GM18519 (cell line): ENCODE results near the gene RGS16.

Source experiments
- ATAC-seq: cut with Tn5 transposase; IDR thresholded peaks from one replicate; pipeline ENCODE4 v1.9.1; 2021; ENCODE audit warnings: mild to moderate bottlenecking, moderate library complexity; ENCODE audit not compliant: unreplicated experiment, low FRiP score

RGS16 gene

DNA sequence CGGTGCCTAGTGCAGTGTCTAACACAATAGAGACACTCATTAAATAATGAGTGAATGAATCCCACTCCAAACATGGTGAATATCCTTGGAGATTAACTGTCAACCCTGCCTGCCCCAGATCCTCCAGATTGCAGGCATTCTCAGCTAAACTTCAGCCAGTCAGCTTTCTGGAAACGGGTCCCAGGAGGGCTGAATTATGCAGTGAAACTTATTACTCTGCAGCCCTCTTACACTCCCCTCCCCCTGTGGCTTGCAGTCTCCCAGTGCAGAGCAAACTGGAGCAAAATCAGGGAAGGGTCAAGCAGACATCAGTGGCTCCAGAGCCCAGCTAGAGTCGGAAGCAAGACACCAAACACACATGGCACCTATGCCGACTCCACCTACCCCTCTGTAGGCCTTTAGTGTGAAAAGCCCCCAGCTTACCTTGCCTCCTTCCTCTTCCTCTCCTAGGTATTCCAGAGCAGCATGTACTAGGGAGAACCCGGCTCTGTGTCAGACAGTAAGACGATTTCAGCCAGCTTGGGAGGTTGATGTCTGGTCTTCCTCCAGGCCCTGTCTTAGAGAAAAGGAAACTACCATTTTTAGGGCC lies 6.5 kb upstream of the RGS16 start:
- ATAC-seq, result no peak

DNA sequence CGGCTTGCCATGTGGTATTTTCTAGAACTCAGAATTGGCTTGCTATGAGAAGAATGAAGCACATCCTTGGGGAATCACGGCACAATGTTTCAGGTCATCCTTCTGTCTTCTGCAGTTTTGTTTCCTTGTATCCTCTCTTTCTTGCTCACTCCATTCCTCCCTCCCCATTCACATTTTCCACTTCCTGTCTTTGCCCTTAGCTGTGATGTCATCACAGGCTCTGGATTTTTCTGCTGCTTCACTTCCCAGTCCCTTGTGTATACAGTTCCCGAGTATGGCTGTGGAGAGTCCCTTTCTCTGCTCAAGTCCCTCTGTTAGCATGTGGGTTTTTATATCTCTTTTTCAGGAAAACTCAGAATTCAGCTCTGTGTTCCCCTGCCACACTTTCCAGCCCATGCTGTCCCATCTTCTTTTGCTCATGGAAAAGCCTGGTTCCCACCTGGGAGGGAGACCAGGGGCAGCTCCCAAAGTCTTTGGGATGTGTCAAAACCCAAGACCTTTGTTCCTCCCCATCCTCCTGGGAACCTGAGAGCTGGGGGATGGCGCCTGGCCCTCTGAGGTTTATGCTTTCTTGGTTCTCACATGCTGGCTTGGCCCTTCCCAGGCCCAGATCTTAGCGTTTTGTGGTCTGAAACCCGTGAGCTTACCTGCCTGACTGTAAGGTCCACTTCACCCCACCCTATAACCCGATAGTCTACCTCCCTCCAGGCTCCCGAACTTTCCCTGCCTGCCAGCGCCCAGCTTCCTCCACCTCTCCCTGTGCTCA lies 4.8 kb upstream of the RGS16 start:
- ATAC-seq, result no peak

GRCh38 chr1:182608236-182608635 lies 4.0 kb upstream of the RGS16 start:
- no peak for ATAC-seq

- no peak for ATAC-seq
Measured at GRCh38 chr1:182607566-182607965, 3.4 kb upstream of the RGS16 start.

GRCh38 chr1:182603646-182604174 lies 479 bp downstream of the RGS16 start:
- ATAC-seq, result no peak

GRCh38 chr1:182602935-182603645 lies 1.1 kb downstream of the RGS16 start:
- no peak for ATAC-seq

GRCh38 chr1:182601913-182602312 lies 2.3 kb downstream of the RGS16 start:
- no peak for ATAC-seq

DNA sequence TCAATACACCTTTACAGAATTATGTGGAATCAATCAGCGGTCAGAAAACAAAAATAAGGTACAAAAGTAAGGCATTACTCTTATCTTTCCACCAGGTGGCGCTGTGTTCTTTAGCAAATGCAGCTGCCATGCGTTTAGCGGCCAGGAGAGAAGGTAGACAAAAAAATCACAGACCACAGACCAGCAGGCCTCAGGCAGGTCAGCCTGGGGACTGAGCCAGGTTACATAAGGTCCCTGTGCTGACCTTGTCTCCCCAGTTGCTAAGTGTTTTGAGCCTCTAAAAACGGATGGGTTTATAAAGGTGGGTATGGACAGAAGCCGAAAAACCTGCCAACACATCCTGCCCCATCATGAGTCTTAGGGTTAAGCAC lies 2.8 kb downstream of the RGS16 start:
- ATAC-seq, result no peak

DNA sequence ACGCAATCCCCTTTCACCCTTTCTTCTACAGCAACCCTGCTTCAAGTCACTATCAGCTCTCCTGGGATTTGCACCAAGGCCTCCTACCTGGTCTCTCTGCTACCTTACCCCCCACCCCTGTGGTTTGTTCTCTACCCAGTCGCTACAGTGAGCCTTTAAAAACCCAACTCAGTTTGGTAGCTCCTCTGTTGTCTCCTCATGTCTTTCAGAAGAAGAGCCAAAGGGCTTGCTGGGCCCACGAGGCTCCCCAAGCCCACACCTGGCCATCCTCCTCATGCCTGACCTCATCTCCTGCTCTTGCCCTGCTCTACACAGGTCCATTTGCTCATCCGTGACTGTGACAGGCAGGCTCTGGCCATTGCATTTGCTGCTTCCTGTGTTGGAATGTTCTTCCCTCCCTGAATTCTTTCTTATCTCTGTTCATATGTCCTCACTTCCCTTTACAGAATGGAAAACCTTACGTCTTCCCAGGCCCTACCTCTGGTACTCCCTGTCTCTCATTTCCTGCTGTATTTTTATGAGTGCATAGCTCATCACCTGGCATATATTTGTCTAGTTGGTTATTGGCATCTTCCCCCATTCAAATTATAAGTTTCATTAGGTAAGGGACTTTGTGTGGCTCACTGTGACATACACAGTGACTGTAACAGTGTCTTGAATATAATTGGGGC lies 3.3 kb downstream of the RGS16 start:
- ATAC-seq, result no peak

GRCh38 chr1:182600036-182600713 lies 4.0 kb downstream of the RGS16 start:
- ATAC-seq, result no peak

DNA sequence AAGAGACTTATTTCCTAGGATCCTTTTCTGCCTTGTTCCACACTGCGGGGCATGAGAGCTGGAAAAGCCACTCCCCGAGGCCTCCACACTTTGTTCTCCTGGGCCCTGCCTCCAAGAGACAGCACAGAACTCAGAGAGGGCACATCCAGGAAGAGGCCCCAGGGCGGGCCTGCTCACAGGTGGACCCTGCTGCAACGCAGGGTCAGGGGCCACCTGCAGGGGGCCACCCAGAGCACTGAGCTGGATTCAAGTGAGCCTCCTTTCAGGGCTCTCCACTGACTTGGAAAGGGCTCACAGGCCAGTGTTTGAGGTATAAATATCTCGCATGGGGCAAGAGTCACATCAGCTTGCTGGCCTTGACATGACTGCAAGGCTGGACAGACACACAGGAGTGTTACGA lies 4.8 kb downstream of the RGS16 start:
- ATAC-seq, result no peak

GRCh38 chr1:182598296-182598695 lies 5.9 kb downstream of the RGS16 start:
- no peak for ATAC-seq

DNA sequence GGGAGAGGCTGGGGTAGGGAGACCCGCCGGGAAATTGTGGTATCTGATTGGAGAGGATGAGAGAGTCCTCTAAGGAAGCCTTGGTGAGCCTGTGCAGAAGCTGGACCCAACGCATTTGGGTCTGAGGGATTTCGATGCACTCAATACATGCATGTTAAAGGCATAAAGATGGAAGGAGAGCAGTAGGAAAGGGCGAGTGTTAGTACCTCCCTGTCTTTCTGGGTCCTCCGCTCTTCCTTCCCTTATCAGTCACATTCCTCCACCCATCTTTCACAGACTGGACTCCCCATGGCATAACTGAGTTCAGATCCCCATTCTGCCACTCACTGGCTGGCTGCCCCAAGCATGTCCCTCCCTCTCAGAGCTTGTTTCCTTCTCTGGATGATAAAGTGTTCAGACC lies 7.3 kb downstream of the RGS16 start:
- no peak for ATAC-seq

DNA sequence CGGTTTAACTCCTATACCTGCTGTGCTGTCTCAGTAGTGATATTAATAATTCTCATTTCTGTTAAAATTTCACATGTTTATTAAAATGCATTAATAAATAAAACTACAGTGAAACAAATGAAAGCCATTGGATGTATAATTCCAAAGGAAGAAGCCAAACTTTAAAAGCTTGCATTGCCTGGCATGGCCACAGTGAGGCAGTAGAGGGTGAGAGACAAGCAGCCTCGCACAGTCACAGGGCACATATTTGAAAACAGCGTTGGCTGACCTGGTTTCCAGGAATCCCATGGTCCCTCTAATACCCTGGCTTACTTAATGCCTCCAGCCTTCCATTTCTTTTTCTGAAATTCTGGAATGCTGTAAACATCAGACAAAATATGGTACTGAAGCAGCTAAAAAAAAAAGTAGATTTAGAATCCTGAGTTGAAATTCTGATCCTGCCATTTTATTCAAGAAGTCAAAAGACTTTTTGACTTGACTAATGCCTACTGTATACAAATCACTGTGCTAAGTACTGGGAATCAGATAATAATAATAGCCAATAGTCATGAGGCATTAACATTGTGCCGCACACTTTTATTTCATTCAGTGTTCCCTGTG lies 8.4 kb downstream of the RGS16 start:
- no peak for ATAC-seq

DNA sequence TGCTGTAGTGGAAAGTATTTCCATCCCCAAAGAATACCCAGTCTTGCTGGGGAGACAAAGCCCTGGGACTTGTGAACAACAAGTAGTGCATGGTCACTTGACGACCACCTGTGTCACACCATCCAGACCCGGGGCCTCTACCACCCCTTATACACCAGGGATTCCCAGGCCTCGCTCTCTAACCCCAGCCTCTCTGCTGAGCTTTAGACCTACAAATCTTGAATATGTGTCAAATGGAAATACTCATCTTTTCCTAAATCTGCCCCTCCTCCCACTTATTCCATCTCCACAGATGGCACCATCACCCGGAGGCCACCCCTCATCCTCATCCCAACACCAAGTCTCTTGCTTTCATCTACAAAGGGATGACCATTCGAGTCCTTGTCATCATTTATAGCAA lies 14.3 kb downstream of the RGS16 start:
- ATAC-seq, result no peak

GRCh38 chr1:182589520-182589919 lies 14.7 kb downstream of the RGS16 start:
- ATAC-seq, result no peak

DNA sequence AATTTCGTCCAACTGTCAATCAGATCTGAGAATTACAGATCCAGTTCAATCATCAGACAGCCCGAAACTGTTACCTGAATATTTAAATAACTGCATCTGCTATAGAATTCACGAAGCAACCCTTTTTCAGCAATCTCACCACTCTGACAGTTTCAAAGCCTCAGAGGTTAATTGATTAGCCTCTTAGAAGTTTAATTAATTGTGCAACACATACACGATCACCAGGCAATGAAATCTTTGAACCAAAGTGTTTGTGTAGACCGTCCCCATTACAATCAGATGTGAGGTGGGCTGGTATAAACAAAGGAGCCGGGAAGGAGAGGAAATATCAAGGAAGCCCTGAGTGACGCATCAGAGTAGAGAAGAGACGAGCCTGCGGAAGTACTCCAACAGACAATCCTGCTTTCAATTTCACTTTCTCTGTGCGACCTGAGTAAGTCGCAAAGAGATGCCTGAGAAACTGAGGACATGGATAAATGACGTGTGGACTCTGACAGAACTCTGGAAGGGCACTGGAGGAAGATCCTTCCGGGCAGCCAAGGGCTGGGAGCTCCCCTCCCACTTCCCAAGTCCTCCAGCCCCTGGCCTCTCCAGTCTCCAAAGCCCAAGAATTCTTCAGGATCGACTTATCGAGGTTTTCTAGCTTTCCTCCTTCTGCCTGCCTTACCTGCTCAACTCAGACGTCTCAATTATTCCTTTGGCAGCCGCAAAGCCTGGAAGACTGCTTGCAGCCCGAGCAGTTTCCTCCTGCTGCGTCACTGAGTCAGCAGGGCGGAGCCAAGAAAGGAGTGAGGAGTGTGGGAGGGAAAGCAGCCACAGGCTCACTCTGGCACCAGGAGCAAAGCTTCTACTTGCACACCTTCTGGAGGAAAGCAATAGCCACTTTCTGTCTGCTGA lies 15.4 kb downstream of the RGS16 start, which contains the start of gene RNASEL:
Gene RNASEL (minus strand): TSS at position 757 of the 897 bp plus-strand sequence. CDS start 2,450 bp downstream, outside the sequence.
- ATAC-seq, result peak; percentile 73

GRCh38 chr1:182587666-182588499 lies 16.3 kb downstream of the RGS16 start:
- ATAC-seq, result no peak
